HG03575 (cell line): Measurements from ENCODE around the gene TPX2.
"Not testable (repeated sequence)": the region's sequence is repeated elsewhere in the genome, so short reads cannot be mapped to it uniquely, and the experiment has no call there.

ENCODE experiments used
- ATAC-seq: cut with Tn5 transposase; IDR thresholded peaks from one replicate; pipeline ENCODE4 v1.9.1; 2021; ENCODE audit not compliant: unreplicated experiment, insufficient number of reproducible peaks, low FRiP score; ENCODE audit errors: extremely low read depth

Gene TPX2

DNA sequence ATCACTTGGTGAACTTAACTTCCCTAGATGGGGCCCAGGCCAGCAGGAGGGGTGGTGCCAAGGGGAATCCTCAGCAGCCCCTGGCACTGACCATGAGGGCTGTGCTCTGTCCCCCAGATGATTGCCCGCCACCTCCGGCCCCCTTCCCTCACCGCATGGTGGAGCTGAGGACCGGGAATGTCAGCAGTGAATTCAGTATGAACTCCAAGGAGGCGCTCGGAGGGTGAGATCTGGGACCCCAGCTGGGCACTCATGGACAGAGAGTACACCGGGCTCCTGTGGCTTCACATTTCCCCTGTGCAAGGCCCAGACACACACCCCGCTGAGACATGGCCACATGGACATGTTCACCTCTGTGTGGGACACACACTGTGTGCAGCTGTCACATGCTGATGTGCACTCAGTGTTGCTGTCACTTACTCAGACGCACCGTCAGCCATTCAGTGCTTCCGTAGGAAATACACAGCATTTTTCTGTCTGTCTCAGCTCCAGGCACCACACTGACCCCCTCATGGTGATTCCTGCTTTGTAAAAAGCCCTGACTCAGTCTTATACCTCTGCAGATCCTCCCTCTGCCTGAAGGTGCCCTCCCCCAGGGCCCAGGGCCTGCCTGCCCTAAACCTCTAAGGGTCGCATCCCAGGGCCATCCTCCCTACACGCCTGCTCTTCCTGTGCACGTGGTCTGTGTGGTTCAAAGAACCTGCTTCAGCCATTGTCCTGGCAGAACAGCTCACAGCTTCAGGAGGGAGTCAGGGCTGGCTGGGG, 84.5 kb downstream of the TPX2 start:
- no peak for ATAC-seq

DNA sequence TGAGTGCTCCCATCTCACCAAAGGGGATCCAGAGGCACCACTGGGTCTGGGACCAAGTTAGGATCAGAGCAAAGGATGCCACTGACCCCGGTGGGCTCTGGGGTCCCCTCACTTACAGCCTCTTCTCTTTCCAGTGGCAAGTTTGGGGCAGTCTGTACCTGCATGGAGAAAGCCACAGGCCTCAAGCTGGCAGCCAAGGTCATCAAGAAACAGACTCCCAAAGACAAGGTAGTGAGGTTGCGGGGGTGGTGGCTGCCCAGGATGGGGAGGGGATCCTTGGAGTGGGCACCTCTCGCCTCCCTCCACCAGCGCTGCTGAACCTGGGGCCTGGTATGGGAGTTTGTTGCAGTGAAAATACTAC, 85.0 kb downstream of the TPX2 start:
- no peak for ATAC-seq

DNA sequence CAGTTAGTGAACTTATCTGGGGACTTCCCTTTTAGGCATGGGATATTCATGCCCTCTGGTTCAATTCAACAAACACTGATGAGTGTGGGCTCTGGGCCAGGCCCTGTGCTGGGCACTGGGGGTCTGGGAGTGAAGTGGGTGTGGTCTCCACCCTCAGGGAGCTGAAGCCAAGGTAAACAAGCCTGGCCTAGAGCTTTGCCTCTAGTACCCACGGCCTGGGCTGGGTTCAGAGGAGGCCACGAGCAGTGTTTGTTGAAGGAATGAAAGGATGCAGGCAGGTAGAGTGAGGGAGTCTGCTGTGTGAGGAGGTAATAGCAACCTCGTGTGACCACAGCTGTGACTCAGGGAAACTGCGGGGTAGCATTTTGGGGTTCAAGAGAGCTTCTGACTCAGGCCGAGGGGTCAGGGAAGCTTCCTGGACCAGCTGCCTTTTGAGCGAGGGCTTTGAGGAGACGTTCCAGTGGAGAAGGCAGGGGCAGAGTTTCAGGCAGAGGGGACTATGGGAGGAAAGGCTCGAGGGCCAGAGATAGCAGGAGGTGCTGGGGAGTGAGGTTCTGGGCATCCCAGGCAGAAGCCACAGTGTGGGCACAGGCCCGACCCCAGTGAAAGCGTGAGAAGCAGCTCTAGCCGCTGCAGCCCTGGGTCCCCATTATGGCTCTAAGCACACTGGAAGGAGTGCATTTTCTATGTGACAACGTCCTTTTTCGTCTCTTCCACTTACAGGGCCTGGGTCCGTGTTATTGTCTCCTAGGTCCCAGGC, 85.6 kb downstream of the TPX2 start:
- ATAC-seq: no peak

DNA sequence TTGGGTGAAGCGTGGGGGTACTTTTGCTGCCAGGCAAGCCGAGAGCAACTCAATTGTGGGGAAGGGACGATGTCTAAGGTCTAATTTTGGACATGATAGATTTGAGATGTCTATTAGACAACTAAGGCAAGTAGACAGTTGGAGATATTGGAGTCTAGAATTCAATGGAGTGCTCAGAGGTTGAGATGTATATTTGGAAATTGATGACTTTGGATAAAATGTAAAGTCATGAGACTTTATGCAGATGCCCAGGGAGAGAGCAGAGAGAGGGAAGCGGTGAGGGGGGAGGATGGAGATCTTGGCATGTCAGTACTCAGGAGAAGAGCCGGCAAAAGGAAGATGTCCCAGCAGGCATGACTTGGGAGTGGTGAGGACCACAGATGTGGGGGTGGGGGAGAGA, 87.0 kb downstream of the TPX2 start:
- no peak for ATAC-seq

DNA sequence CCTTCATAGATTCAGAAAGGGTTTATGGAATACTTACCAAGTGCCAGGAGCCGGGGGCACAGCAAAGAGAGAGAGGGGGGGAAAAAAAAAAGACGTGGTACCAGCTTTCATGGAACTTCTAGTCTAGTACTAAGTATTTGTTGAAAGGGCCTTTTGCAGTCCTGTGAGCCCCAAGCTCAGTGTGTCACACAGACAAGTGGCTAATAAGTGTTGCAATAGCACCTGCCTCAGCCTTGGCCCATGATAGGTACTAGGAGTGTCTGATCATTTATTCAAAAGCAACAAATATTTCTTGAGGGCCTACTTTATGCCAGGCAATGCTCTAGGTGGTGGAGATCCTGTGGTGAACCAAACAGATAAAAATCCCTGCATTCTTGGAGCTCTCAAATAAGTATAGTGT, 88.0 kb downstream of the TPX2 start:
- no peak for ATAC-seq

DNA sequence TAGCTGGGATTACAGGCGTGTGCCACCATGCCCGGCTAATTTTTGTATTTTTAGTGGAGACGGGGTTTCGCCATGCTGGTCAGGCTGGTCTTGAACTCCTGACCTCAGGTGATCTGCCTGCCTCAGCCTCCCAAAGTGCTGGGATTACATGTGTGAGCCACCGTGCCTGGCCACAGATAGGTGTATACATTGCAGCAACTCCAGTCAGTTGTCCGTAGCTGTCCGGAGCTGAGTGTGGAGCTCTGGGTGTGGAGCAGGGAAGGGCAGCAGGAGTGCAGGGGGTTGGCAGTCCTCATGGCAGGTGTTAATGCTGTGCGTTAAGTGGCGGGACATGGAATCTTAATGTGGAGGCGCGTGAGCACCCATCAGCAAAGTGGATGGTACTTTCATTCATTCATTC, 88.9 kb downstream of the TPX2 start:
- ATAC-seq: not testable (repeated sequence)

DNA sequence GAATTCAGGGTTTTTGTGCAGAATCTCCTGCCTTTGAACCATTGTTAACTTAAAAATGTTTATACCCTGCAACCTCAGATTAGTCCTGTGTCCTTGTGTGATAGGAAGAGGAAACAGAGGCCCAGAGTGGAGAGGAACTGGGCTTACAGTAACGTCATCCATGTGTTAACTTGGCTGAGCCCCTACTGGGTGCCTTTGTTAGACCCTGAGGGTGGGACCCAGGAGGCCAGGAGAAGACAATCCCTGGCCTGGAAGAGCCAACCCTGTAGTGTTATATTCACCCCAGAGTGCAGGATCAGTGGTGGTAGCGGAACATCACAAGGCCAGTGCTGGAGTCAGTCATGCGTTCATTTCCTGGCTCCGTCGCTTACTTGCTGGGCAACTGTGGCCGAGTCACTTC, 90.6 kb downstream of the TPX2 start:
- no peak for ATAC-seq

DNA sequence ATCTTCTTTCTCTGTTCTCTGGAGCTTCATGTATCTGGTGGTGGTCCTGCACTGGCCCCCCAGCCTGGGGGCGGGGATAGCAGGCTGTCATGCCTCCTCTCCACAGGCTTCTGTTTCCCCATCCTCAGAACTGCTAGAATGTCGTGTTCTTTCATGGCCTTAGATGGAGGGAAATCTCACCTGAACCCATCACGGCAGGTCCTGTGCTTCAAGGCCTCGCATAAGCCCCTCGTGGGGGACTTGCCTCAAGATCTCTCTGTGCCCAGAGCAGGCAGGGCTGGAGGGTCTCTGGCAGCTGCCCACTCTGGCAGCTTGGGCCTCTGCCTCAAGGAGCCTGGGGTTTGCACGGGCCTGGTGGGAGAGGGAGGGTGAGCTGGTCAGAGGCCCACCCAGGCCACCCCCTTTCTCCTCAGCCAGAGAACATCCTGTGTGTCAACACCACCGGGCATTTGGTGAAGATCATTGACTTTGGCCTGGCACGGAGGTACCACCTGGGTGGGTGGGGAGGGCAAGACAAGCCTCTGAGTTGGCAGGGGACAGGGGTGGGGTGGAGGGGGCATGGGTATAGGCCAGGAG, 91.4 kb downstream of the TPX2 start:
- no peak for ATAC-seq

DNA sequence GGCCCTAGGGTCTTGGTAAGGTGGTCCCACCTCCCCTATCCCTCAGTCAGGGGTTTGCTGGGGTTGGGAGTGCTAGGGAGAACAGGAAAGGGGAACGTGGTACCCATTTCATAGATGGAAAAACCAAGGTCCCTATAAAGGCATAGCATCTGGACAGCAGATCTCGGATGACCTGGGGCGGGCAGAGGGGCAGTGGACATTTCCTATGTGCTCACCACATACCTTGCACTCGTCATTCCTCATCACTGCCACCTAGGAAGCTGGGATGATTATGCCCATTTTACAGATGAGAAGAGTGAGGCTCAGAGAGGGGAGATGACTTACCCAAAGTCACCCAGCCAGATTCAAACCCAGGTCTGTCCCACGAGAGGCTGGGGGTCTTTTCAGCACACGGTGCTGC, 92.1 kb downstream of the TPX2 start:
- ATAC-seq: no peak

DNA sequence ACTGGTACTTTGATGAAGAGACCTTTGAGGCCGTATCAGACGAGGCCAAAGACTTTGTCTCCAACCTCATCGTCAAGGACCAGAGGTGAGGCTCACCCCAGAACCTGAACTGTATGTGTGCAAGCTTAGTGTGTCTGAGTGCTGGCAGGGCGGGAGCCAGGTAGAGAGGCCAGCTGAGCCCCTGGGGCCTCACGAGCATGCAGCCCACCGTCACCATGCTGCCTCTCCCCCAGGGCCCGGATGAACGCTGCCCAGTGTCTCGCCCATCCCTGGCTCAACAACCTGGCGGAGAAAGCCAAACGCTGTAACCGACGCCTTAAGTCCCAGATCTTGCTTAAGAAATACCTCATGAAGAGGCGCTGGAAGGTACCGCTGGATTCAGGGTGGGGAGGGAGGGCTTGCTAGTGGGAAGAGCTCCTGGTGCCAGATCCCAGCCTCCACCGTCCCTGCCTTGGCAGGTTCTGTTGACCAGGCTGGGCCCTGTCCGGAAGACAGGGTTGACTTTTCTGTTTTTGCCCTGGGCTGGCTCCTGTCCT, 92.7 kb downstream of the TPX2 start:
- ATAC-seq: no peak

DNA sequence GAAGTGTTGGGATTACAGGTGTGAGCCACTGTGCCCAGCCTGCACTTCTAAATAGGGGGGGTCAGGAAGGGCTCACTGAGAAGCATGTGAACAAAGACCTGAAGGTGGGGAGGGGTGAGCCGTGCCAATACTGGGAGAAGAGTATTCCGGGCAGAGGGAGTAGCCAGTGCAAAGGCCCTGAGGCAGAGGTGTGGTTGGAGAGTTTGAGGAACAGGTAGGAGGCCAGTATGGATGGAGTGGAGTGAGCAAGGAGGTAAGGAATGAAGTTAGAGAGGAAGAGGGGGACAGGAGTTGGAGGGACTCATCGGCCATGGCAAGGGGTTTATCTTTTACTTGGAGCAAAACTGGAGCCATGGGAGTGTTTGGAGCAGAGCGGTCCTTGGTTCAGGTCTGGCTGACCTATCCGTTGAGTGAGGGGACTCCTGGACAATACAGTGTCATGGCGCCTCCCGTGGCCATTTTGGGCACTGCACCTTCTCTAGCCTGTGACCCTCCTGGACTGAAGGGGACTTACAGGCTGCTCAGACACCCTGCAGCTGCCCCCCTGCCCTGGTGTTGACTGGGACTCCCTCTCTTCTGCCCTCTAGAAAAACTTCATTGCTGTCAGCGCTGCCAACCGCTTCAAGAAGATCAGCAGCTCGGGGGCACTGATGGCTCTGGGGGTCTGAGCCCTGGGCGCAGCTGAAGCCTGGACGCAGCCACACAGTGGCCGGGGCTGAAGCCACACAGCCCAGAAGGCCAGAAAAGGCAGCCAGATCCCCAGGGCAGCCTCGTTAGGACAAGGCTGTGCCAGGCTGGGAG, 94.2 kb downstream of the TPX2 start:
- no peak for ATAC-seq

DNA sequence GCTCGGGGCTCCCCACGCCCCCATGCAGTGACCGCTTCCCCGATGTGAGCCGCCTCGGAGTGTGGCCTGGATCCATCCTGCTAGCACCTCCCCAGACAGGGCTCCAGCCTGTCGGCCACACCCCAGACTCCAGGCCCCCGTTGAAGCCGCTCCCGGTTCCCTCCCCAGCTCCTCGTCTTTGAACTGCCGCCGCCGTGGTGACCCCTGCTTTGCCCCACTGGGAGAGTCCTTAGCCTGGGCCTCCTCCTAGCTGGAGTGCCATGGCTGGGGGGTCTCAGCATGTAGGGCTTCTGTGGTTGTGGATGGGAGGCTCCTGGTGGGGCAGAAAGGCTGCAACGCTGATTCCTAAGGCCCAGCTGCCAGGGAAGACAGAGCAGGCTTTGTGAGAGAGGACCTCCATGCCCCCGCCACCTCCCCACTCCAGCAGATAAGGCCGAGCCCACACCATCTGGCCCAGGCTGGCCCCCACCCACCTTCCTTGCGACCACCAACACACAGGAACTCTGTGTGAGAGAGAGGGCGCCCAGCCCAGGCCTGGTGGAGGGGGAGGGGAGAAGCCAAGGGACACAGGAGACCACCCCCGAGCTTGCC, 94.9 kb downstream of the TPX2 start:
- ATAC-seq: no peak

DNA sequence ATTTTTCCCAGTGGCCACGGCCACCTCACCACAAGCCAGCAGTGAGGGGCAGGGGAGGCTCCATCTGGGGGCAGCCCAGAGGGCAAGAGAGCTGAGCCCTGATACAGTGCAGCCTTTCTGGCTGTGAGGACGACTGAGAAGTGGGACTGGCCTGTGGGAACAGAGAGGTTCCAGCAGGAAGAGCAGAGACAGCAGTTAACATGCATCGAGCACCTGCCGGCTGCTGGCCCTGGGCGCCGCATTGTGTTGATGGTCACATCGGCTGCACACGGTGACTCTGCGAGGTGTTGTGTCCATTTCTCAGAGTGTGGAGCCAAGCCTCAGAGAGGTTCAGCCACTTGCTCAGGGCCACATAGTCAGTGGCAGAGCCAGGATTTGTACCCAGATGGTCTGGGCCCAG, 96.5 kb downstream of the TPX2 start:
- ATAC-seq: no peak

DNA sequence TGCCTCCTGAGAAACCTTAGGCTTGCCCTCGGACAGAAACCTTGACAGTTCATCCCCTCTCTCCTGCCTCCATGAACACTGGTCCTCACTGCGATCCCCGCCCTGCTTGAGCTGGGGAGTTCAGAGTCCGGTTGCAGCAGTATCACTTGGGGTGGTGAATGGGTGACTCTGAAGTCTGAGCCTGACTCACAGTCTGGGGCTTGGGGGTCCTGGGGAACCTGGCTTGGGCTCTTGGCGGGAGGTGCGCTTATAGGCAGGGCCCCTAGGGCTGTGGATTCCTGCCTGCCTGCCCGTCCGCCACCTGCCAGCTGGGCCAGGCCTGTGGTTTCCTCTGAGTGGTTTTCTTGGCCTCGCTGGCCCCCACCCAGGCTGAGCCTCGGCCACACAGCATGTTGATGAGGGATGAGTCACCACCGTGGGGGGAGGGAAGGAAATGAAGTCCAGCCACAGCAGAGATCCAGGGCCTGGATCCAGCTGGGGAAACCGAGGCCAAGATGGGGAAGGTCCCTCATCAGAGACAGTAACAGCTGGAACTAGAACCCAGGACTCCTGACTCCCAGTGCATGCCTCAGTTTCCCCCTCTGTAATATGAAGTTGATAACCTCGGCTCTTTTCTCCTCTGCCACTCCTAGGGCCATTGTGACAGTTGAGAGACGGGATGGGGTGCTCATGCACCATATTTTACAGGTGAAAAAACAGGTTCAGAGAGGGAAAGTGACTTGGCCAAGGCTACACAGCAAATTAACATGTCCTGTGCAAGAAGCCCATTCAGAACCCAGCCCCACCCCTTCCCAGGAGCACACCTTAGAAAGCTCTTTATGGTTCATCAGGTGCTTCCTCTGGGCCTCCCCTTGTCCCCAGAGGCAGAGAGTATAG, 97.1 kb downstream of the TPX2 start:
- no peak for ATAC-seq

DNA sequence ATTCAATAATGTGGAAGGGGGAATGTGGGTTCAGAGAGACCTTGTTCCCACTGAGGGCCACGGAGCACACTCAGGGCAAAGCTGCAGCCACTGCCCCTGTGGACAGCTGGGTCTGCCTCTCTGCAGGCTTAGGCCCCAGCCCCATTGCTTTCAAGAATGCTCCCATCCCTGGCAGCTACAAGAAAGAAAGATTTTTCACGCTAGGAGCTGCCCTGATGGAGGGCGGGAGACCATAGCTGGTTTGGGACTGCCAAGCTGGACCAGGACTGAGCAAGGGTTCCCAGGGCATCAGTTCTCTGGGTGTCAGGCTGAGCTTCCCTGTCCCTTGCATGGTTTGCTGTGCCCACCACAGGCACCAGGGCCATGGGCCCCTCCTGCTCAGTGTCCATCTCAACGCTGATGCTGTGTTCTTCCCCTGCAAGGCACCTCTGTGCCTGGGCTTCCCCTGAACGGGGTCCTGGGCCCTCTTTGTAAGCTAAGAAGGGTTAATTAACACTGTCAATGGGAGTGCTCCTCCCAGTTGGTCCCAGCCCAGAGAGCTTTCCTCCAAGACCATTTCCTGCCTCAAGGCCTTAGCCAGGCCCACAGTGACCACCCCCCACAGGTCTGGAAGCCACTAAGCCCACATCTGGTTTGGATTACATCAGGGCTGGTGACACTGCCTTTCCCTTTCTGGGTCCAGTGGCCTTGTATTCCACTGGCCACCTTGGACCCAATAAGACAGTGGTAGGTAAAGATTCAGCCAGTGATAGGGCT, 97.9 kb downstream of the TPX2 start:
- ATAC-seq: no peak

DNA sequence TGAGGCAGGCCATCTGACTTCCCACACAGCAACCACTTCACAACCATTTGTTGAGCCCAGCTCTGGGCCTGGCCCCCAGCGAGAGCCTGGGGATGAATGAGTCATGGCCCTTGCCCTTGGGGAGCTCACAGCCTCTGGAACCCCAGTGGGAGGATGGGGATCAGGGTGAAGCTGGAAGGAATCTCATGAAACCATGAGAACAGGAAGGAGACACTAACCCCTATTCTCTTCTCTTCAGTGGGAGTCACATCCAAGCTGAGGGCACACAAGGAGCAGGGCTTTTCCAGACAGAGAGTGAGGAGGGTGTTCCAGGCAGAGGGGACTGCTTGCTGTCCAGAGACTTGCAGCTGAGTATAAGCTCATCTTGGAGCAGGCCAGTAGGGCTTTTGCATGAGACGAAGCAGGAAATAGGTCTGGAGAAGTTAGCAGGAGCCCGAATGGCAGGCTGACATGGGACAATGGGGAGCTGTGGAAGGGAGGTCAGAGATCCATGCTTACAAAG, 98.9 kb downstream of the TPX2 start:
- no peak for ATAC-seq

DNA sequence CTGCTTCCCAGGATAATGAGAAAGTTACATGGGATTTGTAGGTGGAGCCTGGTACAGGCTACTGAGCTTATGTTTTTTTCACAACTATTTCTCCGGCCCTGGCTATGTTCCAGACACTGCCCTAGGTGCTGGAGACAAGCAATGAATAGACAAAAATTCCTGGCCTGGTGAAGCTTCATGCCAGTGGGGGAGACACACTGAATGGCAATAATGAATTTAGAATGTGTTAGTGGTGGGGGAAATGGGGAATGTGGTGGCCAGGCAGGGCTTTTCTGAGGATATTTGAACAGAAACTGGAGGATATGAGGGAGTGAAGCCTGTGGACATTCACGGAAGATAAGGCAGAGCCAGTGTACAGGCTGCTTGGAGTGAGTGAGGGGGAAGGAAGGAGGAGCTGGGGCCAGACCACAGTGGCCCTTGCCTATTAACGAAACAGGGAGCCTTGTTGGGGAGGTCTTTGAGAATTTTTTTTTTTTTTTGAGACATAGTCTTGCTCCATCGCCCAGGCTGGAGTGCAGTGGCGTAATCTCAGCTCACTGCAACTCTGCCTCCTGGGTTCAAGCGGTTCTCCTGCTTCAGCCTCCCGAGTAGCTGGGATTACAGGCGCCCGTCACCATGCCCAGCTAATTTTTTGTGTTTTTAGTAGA, 99.7 kb downstream of the TPX2 start:
- ATAC-seq: no peak
